Measurements from ENCODE around the gene SCFD2. TPM values are rescaled to one million over a fixed set of nuclear protein-coding genes. Genes with fewer than 3 reads are reported as not detected.

The SCFD2 gene
- total and polyA plus RNA-seq, 10 of the 15 experiments (the other 5 are each of a cell fraction or from before 2014, with no cell fraction given) = 4.8 to 37.6 (median 24.9) TPM

DNA sequence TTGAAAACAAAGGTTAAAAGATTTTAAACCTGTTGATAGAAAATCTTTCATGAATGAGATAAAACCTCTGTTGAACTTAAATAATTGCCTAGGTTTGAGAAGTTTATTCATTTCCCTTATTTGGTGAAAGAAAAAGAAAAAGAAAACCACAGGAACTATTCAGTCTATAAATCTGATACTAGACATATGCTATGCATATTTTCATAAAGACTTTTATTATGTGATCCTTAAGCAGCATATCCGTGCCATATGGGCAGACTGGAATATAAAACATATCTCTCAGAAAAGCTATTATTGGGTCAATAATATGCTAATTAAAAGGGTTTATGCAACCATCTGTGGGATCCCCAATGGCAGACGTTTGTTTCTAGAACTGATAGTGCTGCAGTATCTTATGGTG lies 325.0 kb downstream of the SCFD2 start:
- WGBS (ENCODE audit: insufficient coverage, insufficient replicate concordance, low lambda C conversion rate, missing lambda C conversion rate) = 74% methylated on average over 2 of the region's 2 CpGs
- Histone ChIP-seq H3K79me2 (ENCODE audit: control insufficient read depth, insufficient read depth, low read length) (no peaks in the 10 kb centered on the region), H2AFZ (ENCODE audit: control insufficient read depth, low read depth, low read length) (no peak overlapping the region), H3K36me3 (ENCODE audit: control insufficient read depth in 2 of 2, insufficient read depth in 2 of 2, low read length in 1 of 2) (no peaks in the 10 kb centered on the region), H3K9ac (ENCODE audit: control insufficient read depth, insufficient read depth, low read length) (no peak overlapping the region), H3K4me2 (ENCODE audit: control insufficient read depth, insufficient read depth) (no peak overlapping the region), H3K4me1 (ENCODE audit: control insufficient read depth, insufficient read depth, low read length) (no peaks in the 10 kb centered on the region), H3K4me3 (no peak overlapping the region), H3K27ac (ENCODE audit: control insufficient read depth, insufficient read depth) (no peak overlapping the region), H3K9me3 (replicated peaks; ENCODE audit: control insufficient read depth, insufficient read depth, low read length) (no peaks in the 10 kb centered on the region), H4K20me1 (ENCODE audit: control insufficient read depth, insufficient read depth) (no peaks in the 10 kb centered on the region), H3K27me3 (replicated peaks in 1 of 2; ENCODE audit: control insufficient read depth in 2 of 2, insufficient read depth in 2 of 2, low read length in 1 of 2) (no peaks in the 10 kb centered on the region)
- intact Hi-C loops (cut with micrococcal nuclease; ENCODE audit: unreplicated experiment) (no loop called here), in situ Hi-C loops (cut with MboI) (no loop called here)
- ATAC-seq = no peak
- POLR2A ChIA-PET = no interaction called here
- FAIRE-seq = no peak
- DNase-seq (ENCODE audit: low read depth, low spot score) = no peak
- TF ChIP-seq CREB1 (IDR thresholded peaks at IDR 0.05; ENCODE audit: low read depth) (no peak), SMAD5 (IDR thresholded peaks at IDR 0.05; ENCODE audit: low read depth) (no peak), NFIC (IDR thresholded peaks at IDR 0.05; ENCODE audit: low read depth, low read length) (no peak), POLR2AphosphoS5 (IDR thresholded peaks at IDR 0.05; ENCODE audit: low read length) (no peak), ZNF217 (IDR thresholded peaks at IDR 0.05) (no peak), SMAD1 (IDR thresholded peaks at IDR 0.05; ENCODE audit: low read depth, partially characterized antibody) (no peak), SREBF2 (IDR thresholded peaks at IDR 0.05; ENCODE audit: low read length) (no peak), HCFC1 (IDR thresholded peaks at IDR 0.05; ENCODE audit: low read length) (no peak), RBBP5 (conservative IDR thresholded peaks at IDR 0.05) (no peak), SP1 (IDR thresholded peaks at IDR 0.05; ENCODE audit: low read depth, low read length) (no peak), MEF2A (IDR thresholded peaks at IDR 0.05; ENCODE audit: insufficient read depth, low read depth, low read length) (no peak)
- TF ChIP-seq, protein P1, sequence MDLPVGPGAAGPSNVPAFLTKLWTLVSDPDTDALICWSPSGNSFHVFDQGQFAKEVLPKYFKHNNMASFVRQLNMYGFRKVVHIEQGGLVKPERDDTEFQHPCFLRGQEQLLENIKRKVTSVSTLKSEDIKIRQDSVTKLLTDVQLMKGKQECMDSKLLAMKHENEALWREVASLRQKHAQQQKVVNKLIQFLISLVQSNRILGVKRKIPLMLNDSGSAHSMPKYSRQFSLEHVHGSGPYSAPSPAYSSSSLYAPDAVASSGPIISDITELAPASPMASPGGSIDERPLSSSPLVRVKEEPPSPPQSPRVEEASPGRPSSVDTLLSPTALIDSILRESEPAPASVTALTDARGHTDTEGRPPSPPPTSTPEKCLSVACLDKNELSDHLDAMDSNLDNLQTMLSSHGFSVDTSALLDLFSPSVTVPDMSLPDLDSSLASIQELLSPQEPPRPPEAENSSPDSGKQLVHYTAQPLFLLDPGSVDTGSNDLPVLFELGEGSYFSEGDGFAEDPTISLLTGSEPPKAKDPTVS (IDR thresholded peaks at IDR 0.05; ENCODE audit: low read depth, low read length) = no peak
- TF ChIP-seq, protein P2, sequence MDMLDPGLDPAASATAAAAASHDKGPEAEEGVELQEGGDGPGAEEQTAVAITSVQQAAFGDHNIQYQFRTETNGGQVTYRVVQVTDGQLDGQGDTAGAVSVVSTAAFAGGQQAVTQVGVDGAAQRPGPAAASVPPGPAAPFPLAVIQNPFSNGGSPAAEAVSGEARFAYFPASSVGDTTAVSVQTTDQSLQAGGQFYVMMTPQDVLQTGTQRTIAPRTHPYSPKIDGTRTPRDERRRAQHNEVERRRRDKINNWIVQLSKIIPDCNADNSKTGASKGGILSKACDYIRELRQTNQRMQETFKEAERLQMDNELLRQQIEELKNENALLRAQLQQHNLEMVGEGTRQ (IDR thresholded peaks at IDR 0.05; ENCODE audit: borderline replicate concordance, low read depth, low read length) = no peak
- TF ChIP-seq, protein P3, sequence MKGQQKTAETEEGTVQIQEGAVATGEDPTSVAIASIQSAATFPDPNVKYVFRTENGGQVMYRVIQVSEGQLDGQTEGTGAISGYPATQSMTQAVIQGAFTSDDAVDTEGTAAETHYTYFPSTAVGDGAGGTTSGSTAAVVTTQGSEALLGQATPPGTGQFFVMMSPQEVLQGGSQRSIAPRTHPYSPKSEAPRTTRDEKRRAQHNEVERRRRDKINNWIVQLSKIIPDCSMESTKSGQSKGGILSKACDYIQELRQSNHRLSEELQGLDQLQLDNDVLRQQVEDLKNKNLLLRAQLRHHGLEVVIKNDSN (IDR thresholded peaks at IDR 0.05; ENCODE audit: borderline replicate concordance, extremely low read length, insufficient read depth, low read depth, low read length) = no peak
- RAD21 ChIA-PET (ENCODE audit: unreplicated experiment) = no interaction called here
- SMC1A ChIA-PET (ENCODE audit: uncharacterized antibody, unreplicated experiment) = no interaction called here
- no TSS peak for BruUV-seq (replicated peaks)
- CTCF ChIA-PET = no interaction called here
